Adrenal gland (tissue), 12 donors: ENCODE measurements around the gene GSK3B. TPM values are rescaled to one million over a fixed set of nuclear protein-coding genes. Genes with fewer than 3 reads are reported as not detected.

Source experiments
- DNase-seq, 7 donors: peaks; one replicate each; pipeline ENCODE4 v3.0.0-alpha.2; 2019 to 2020
- H3K27ac ChIP-seq, 5 donors: fragments of 200-600 bp; sonication (generic) in 4 of 5; 1 replicate in 3 of 5; 2 replicates in 2 of 5; pipeline versions ENCODE4 v1.5.1 to v1.8.0; 2016 to 2020; ENCODE audit warnings: mild to moderate bottlenecking in 1 of 5
- H3K27me3 ChIP-seq: fragments of 200-600 bp; 2 replicates; pipeline ENCODE4 v1.8.0; 2021
- H3K36me3 ChIP-seq, 2 donors: fragments of 200-600 bp; replicated peaks in 1 of 2; 1 replicate in 1 of 2; 2 replicates in 1 of 2; pipeline versions ENCODE4 v1.5.1 to v1.8.0; 2018 to 2022
- H3K4me1 ChIP-seq, 2 donors: fragments of 200-600 bp; replicated peaks in 1 of 2; 1 replicate in 1 of 2; 2 replicates in 1 of 2; pipeline versions ENCODE4 v1.5.1 to v1.8.0; 2018 to 2021
- H3K4me3 ChIP-seq, 4 donors: fragments of 200-600 bp; sonication (generic) in 3 of 4; one replicate each; pipeline ENCODE4 v1.5.1; 2016 to 2018
- H3K9me3 ChIP-seq, 3 donors: fragments of 200-600 bp; sonication (generic) in 1 of 3; replicated peaks in 1 of 3; 1 replicate in 2 of 3; 2 replicates in 1 of 3; pipeline versions ENCODE4 v1.5.1 to v1.8.0; 2016 to 2021
- CTCF ChIP-seq, 6 experiments: fragments of 450-650 bp in 4 of 6; fragments of 200-600 bp in 2 of 6; sonication (generic) in 1 of 6; IDR thresholded peaks; 1 replicate in 5 of 6; 2 replicates in 1 of 6; pipeline versions ENCODE4 v1.5.1 to v1.8.0; 2016 to 2021; ENCODE audit warnings: antibody characterized with exemption in 6 of 6, mild to moderate bottlenecking in 2 of 6, moderate library complexity in 1 of 6
- POLR2A ChIP-seq, 2 donors: fragments of 450-650 bp; IDR thresholded peaks; one replicate each; pipeline ENCODE4 v1.6.1; 2017; ENCODE audit warnings: antibody characterized with exemption in 2 of 2, mild to moderate bottlenecking in 2 of 2, moderate library complexity in 1 of 2
- WGBS, 4 donors: extraction: QIAGEN DNeasy Blood & Tissue Kit in 2 of 4; methylation state at CpG; one replicate each; pipeline versions ENCODE4 v1.1.5 to v1.1.7; 2013 to 2017; 5-methylcytosine and 5-hydroxymethylcytosine counted together
- intact Hi-C, 2 donors: fragments of 100-400 bp; cut with DNase I; formaldehyde crosslinking; loops; one replicate each; pipeline versions ENCODE4 v1.14.1 to v1.15.0; 2022 to 2023
- polyA plus RNA-seq, 3 donors: library from polyadenylated mRNA; stranded (reverse); fragments of 200-250 nt in 2 of 3; fragments of 350-450 nt in 1 of 3; fragmentation: Illumina TruSeq in 1 of 3; extraction: RNeasy Lipid Tissue Mini Kit (QIAGEN cat#74804) in 1 of 3; gene quantifications; one replicate each; pipeline ENCODE4 v1.2.3, GENCODE V29; 2013 to 2014
- total RNA-seq, 9 donors: library from RNA; depleted of rRNA in 4 of 9; stranded (reverse); fragments of >200 nt in 4 of 9; fragments of 120-200 nt in 1 of 9; fragmentation: NEBNext Ultra II Directional in 1 of 9; extraction: Animal tissue kit (Norgen Biotek cat#: 25700) in 1 of 9; gene quantifications; one replicate each; pipeline versions ENCODE4 v1.1.0 to v1.2.4, GENCODE V29; 2013 to 2023
- donor health status: healthy with polysubstance abuse.
- donor health status: Bipolar disorder and iron deficiency.
- donor health status: DM: yes; HTN: yes; CAD: no.
- donor health status: DM: no; HTN: no; CAD: no.
- donor health status: DM: no; HTN: no; CAD: no.
- donor health status: DM: yes; HTN: yes; CAD: no.

Gene GSK3B
- total and polyA plus RNA-seq, 12 donors: 10.0 to 63.7 (median 44.8) TPM

- 78 to 86% (median 80%) methylated on average over 2 of the region's 2 CpGs for WGBS, 4 donors
These were observed 220.6 kb downstream of the GSK3B start for GRCh38 chr3:119873646-119874045.

GRCh38 chr3:119872773-119873172 lies 221.5 kb downstream of the GSK3B start:
- no peaks in the 10 kb centered on the region for H3K9me3 ChIP-seq
- no peak for TF ChIP-seq POLR2A (IDR thresholded peaks at IDR 0.05)
- TF ChIP-seq CTCF (IDR thresholded peaks at IDR 0.05): no peak
- no peaks in the 10 kb centered on the region for H3K27me3 ChIP-seq
- no peak for DNase-seq
- H3K4me3 ChIP-seq: no peak overlapping the region
- intact Hi-C loops: no loop called here
- no peak overlapping the region for H3K27ac ChIP-seq
- 91 to 98% (median 94%) methylated on average over 2 of the region's 2 CpGs for WGBS, 4 donors
- H3K36me3 ChIP-seq: no peaks in the 10 kb centered on the region
- peaks cover 0 to 5% of the 10 kb centered on the region in 2 donors for H3K4me1 ChIP-seq

More at GRCh38 chr3:119873646-119874045, 220.6 kb downstream of the GSK3B start:
- no peak for DNase-seq
- Histone ChIP-seq H3K27ac (no peak overlapping the region), H3K36me3 (no peaks in the 10 kb centered on the region), H3K27me3 (no peaks in the 10 kb centered on the region), H3K9me3 (no peaks in the 10 kb centered on the region), H3K4me1 (no peaks in the 10 kb centered on the region), H3K4me3 (no peak overlapping the region)
- intact Hi-C loops: no loop called here
- TF ChIP-seq CTCF (IDR thresholded peaks at IDR 0.05): no peak

DNA sequence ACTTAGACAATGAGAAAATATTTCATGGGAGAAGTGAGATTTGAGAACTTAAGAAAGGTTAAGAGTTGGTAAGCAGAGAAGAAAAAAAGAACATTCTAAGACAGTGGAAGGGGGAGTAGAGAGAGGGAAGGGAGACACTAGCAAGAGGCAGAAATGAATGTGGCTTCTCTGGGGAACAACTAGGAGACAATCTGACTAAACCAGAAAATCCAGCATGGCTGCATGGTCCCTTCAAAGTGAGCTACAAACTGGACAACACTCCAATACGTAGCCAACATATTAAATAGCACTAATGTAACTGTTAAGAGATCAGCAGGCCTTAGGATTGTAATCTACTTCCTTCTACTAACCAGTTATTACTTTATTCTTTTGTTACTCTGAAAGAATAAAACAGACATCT lies 222.7 kb downstream of the GSK3B start:
- no peak overlapping the region for H3K27ac ChIP-seq
- no peak for DNase-seq
- peaks cover 0 to 6% of the 10 kb centered on the region in 2 donors for H3K4me1 ChIP-seq
- WGBS, 4 donors: 88 to 96% (median 93%) methylated on average over 1 of the region's 1 CpG
- H3K27me3 ChIP-seq: no peaks in the 10 kb centered on the region
- no peak overlapping the region for H3K4me3 ChIP-seq
- intact Hi-C loops: no loop called here
- no peaks in the 10 kb centered on the region for H3K9me3 ChIP-seq
- H3K36me3 ChIP-seq: no peaks in the 10 kb centered on the region
- TF ChIP-seq POLR2A (IDR thresholded peaks at IDR 0.05) (no peak), CTCF (IDR thresholded peaks at IDR 0.05) (no peak)

GRCh38 chr3:119870512-119870911 lies 223.7 kb downstream of the GSK3B start:
- DNase-seq: no peak
- H3K4me1 ChIP-seq: peaks cover 0 to 6% of the 10 kb centered on the region in 2 donors
- no peaks in the 10 kb centered on the region for H3K36me3 ChIP-seq
- H3K27me3 ChIP-seq: no peaks in the 10 kb centered on the region
- no peak overlapping the region for H3K4me3 ChIP-seq
- no peaks in the 10 kb centered on the region for H3K9me3 ChIP-seq
- H3K27ac ChIP-seq: no peak overlapping the region
- no peak for TF ChIP-seq CTCF (IDR thresholded peaks at IDR 0.05)
- TF ChIP-seq POLR2A (IDR thresholded peaks at IDR 0.05): no peak
- intact Hi-C loops: no loop called here
